MM.1S (cell line): ENCODE results near the gene GSTT2.
"Not testable (repeated sequence)": the region's sequence is repeated elsewhere in the genome, so short reads cannot be mapped to it uniquely, and the experiment has no call there.

Experiments used
- DNase-seq: peaks from one replicate; pipeline ENCODE4 v3.0.0-alpha.2; 2015
- H2AFZ ChIP-seq: fragments of 300-600 bp; sonication (generic); 2 replicates; pipeline ENCODE4 v1.6.0; 2016; ENCODE audit warnings: antibody characterized with exemption, low read length
- H3F3A ChIP-seq: fragments of 300-600 bp; sonication (generic); 2 replicates; pipeline ENCODE4 v1.6.1; 2016; ENCODE audit warnings: mild to moderate bottlenecking, antibody characterized with exemption, low read length, moderate library complexity, mixed read lengths; ENCODE audit not compliant: insufficient read depth
- H3K27ac ChIP-seq: fragments of 300-600 bp; sonication (generic); 2 replicates; pipeline ENCODE4 v1.5.1; 2016; ENCODE audit warnings: mild to moderate bottlenecking, low read length
- H3K27me3 ChIP-seq: fragments of 300-600 bp; sonication (generic); replicated peaks from 2 replicates; pipeline ENCODE4 v1.6.0; 2016; ENCODE audit warnings: low read length; ENCODE audit not compliant: insufficient read depth
- H3K36me3 ChIP-seq: fragments of 300-600 bp; sonication (generic); replicated peaks from 2 replicates; pipeline ENCODE4 v1.6.1; 2016; ENCODE audit warnings: mild to moderate bottlenecking, low read length, mixed read lengths; ENCODE audit not compliant: insufficient read depth
- H3K4me1 ChIP-seq: fragments of 300-600 bp; sonication (generic); 2 replicates; pipeline ENCODE4 v1.6.1; 2016; ENCODE audit warnings: low read length, mixed read lengths
- H3K4me2 ChIP-seq: fragments of 300-600 bp; sonication (generic); 2 replicates; pipeline ENCODE4 v1.6.0; 2016; ENCODE audit warnings: low read depth, low read length
- H3K4me3 ChIP-seq: fragments of 300-600 bp; sonication (generic); 2 replicates; pipeline ENCODE4 v1.5.1; 2016; ENCODE audit warnings: low read length, mixed read lengths
- H3K79me2 ChIP-seq: fragments of 300-600 bp; sonication (generic); 2 replicates; pipeline ENCODE4 v1.6.1; 2016; ENCODE audit warnings: mixed run types, low read length, mixed read lengths
- H3K9ac ChIP-seq: fragments of 300-600 bp; sonication (generic); 2 replicates; pipeline ENCODE4 v1.6.1; 2016; ENCODE audit warnings: low read length, mixed read lengths
- H3K9me2 ChIP-seq: fragments of 300-600 bp; sonication (generic); replicated peaks from 2 replicates; pipeline ENCODE4 v1.6.1; 2016; ENCODE audit warnings: mild to moderate bottlenecking, low read length, mixed read lengths; ENCODE audit not compliant: insufficient read depth
- H3K9me3 ChIP-seq: fragments of 300-600 bp; sonication (generic); replicated peaks from 2 replicates; pipeline ENCODE4 v1.6.1; 2016; ENCODE audit warnings: mild to moderate bottlenecking, low read length, mixed read lengths; ENCODE audit not compliant: insufficient read depth
- H4K20me1 ChIP-seq: fragments of 300-600 bp; sonication (generic); 2 replicates; pipeline ENCODE4 v1.6.1; 2016; ENCODE audit warnings: mild to moderate bottlenecking, low read length, moderate library complexity, mixed read lengths; ENCODE audit not compliant: insufficient read depth
- CTCF ChIP-seq: fragments of 300-600 bp; sonication (generic); IDR thresholded peaks from 2 replicates; pipeline ENCODE4 v1.5.1; 2016; ENCODE audit warnings: antibody characterized with exemption, low read length, mixed read lengths
- EZH2 ChIP-seq: fragments of 300-600 bp; sonication (generic); optimal IDR thresholded peaks from 2 replicates; pipeline ENCODE3; 2017; ENCODE audit warnings: low read depth, mild to moderate bottlenecking, antibody characterized with exemption, low read length, mixed read lengths
- EZH2phosphoT487 ChIP-seq: fragments of 300-600 bp; sonication (generic); IDR thresholded peaks from 2 replicates; pipeline ENCODE4 v1.6.1; 2018; ENCODE audit warnings: antibody characterized with exemption, low read length

The GSTT2 gene

GRCh38 chr22:23979557-23980240, at the start of gene GSTT2:
Gene GSTT2 (plus strand): TSS chr22:23980134.
- H3K4me3 ChIP-seq, H3K27ac ChIP-seq, H3K27me3 ChIP-seq, H3K4me2 ChIP-seq, H3K36me3 ChIP-seq, H2AFZ ChIP-seq, H3F3A ChIP-seq, H4K20me1 ChIP-seq, H3K9me2 ChIP-seq, DNase-seq, H3K9ac ChIP-seq, H3K4me1 ChIP-seq, H3K79me2 ChIP-seq, H3K9me3 ChIP-seq: not testable (repeated sequence)

DNA sequence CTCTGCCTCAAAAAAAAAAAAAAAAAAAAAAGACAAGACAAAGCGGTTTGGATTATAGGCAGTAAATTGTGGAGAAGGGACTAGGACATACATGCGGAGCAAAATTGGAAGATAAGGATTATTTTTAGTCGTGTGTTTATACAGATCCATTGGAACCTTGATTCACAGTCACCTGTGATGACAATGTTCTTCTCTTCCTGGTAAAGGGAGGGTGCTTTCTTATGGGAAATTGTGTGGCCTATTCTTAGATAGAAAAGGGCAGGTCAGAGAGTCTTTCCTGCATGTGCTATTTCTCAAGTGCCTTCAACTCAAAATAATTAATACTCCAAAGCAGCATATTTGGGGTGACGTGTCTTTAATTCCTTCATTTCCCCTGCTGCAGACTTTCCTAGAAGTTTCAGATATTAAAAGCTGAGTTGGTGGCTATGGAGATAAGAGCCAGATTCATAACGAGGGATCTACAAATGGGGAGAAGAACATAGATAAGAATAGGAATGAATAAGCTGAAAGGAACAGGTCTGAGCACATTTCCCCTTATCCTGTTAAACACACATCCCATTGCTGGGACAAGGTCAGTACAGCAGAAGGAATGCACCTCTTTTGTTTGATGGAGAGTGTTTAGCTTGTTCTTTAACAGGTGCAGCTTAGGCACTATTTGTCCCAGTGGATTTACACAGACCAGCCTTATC, 41.5 kb upstream of the GSTT2 start:
- H2AFZ ChIP-seq: no peak overlapping the region
- H3K27ac ChIP-seq: no peak overlapping the region
- no peaks in the 10 kb centered on the region for H3F3A ChIP-seq
- H3K27me3 ChIP-seq: no peaks in the 10 kb centered on the region
- no peaks in the 10 kb centered on the region for H3K36me3 ChIP-seq
- H4K20me1 ChIP-seq: no peaks in the 10 kb centered on the region
- H3K4me1 ChIP-seq: no peaks in the 10 kb centered on the region
- TF ChIP-seq EZH2phosphoT487: no peak
- TF ChIP-seq EZH2: no peak
- no peak for TF ChIP-seq CTCF
- H3K9me2 ChIP-seq: no peaks in the 10 kb centered on the region
- H3K4me3 ChIP-seq: no peak overlapping the region
- no peak overlapping the region for H3K4me2 ChIP-seq
- H3K9me3 ChIP-seq: no peaks in the 10 kb centered on the region
- no peak overlapping the region for H3K9ac ChIP-seq
- H3K79me2 ChIP-seq: no peaks in the 10 kb centered on the region
- DNase-seq: no peak

- Histone ChIP-seq H2AFZ (no peak overlapping the region), H3F3A (no peaks in the 10 kb centered on the region), H3K4me3 (no peak overlapping the region), H3K9me3 (no peaks in the 10 kb centered on the region), H3K4me1 (no peaks in the 10 kb centered on the region), H3K79me2 (no peaks in the 10 kb centered on the region), H3K9me2 (no peaks in the 10 kb centered on the region), H3K27ac (no peak overlapping the region), H3K4me2 (no peak overlapping the region), H3K36me3 (no peaks in the 10 kb centered on the region), H3K9ac (no peak overlapping the region), H3K27me3 (no peaks in the 10 kb centered on the region), H4K20me1 (no peaks in the 10 kb centered on the region)
- TF ChIP-seq CTCF: no peak
- no peak for DNase-seq
These were observed 40.9 kb upstream of the GSTT2 start for GRCh38 chr22:23939017-23939357.

GRCh38 chr22:23940166-23940565, 39.8 kb upstream of the GSTT2 start:
- not testable (repeated sequence) for H3K9ac ChIP-seq, H3F3A ChIP-seq, H4K20me1 ChIP-seq, H3K4me2 ChIP-seq, H3K79me2 ChIP-seq, H3K9me2 ChIP-seq, H2AFZ ChIP-seq, H3K27ac ChIP-seq, H3K27me3 ChIP-seq, H3K36me3 ChIP-seq, DNase-seq, H3K4me3 ChIP-seq, H3K4me1 ChIP-seq, H3K9me3 ChIP-seq

DNA sequence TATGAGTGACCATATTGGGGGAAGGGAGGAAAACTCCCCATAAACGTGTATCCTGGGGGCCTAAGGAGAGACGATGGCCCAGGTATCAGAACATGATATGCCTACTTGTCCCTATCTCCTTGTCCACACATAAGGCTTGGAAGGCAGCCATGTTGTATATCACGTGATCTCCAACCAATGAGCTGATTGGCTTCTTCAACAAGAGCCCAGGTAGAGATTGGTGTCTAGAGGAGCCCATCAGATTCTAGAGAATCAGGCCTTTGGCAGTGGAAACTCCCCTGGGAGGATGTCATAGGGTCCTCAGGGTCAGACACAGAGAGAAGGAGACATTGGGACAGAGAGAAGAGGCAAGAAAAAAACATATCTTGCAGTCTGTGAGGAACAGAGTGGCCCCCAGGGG, 32.5 kb upstream of the GSTT2 start:
- not testable (repeated sequence) for H3K4me1 ChIP-seq, H3K9me2 ChIP-seq, H4K20me1 ChIP-seq, H3K27ac ChIP-seq, H3K9ac ChIP-seq, H3K27me3 ChIP-seq, H3K79me2 ChIP-seq, H3K4me3 ChIP-seq, H2AFZ ChIP-seq, DNase-seq, H3K36me3 ChIP-seq, H3K9me3 ChIP-seq, H3F3A ChIP-seq, H3K4me2 ChIP-seq

- H3K36me3 ChIP-seq: not testable (repeated sequence)
These were observed 30.2 kb upstream of the GSTT2 start for GRCh38 chr22:23949764-23950163.

More at GRCh38 chr22:23949764-23950163, 30.2 kb upstream of the GSTT2 start:
- H3K9me2 ChIP-seq, H3F3A ChIP-seq, H2AFZ ChIP-seq, H3K27ac ChIP-seq, H3K4me2 ChIP-seq, H3K4me1 ChIP-seq, H3K9ac ChIP-seq, DNase-seq, H3K27me3 ChIP-seq, H3K9me3 ChIP-seq, H3K79me2 ChIP-seq, H4K20me1 ChIP-seq, H3K4me3 ChIP-seq: not testable (repeated sequence)
